Hepatocyte (in vitro differentiated cells): Measurements from ENCODE around the gene WEE2.

Source experiments
- EZH2 ChIP-seq: fragments of 200-600 bp; sonication (generic); IDR thresholded peaks from 2 replicates; pipeline ENCODE4 v1.6.1; 2016; ENCODE audit warnings: antibody characterized with exemption, mild to moderate bottlenecking, borderline replicate concordance
- TF ChIP-seq, protein P1 (sequence below): fragments of 200-600 bp; sonication (generic); IDR thresholded peaks from 2 replicates; pipeline ENCODE4 v1.5.1; 2016; ENCODE audit warnings: antibody characterized with exemption, mild to moderate bottlenecking; ENCODE audit not compliant: poor library complexity

DNA sequence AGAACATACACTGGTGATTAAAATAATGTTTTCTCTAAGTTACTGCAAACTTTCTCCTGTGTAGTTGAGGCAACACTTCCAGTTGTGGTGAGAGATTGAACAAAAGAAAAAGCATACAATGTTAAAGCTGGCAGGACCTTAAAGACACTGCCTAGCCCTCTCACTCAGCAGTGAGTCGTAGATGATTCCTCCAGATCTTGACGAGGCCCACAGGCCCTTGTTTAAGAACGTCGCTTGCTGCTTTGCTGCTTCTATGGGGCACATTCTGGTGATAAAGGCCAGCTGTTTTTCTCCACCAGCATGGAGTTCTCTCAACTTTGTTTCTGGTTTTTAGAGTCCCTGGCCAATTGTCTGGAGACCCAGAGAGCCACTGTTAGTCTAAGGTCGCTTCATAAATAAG lies 3.4 kb upstream of the WEE2 start:
- TF ChIP-seq, protein P1, sequence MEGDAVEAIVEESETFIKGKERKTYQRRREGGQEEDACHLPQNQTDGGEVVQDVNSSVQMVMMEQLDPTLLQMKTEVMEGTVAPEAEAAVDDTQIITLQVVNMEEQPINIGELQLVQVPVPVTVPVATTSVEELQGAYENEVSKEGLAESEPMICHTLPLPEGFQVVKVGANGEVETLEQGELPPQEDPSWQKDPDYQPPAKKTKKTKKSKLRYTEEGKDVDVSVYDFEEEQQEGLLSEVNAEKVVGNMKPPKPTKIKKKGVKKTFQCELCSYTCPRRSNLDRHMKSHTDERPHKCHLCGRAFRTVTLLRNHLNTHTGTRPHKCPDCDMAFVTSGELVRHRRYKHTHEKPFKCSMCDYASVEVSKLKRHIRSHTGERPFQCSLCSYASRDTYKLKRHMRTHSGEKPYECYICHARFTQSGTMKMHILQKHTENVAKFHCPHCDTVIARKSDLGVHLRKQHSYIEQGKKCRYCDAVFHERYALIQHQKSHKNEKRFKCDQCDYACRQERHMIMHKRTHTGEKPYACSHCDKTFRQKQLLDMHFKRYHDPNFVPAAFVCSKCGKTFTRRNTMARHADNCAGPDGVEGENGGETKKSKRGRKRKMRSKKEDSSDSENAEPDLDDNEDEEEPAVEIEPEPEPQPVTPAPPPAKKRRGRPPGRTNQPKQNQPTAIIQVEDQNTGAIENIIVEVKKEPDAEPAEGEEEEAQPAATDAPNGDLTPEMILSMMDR, result no peak
- TF ChIP-seq EZH2, result no peak
